Muscle layer of duodenum (tissue), 2 donors: ENCODE measurements around the gene CALD1.
"Not testable (repeated sequence)": the region's sequence is repeated elsewhere in the genome, so short reads cannot be mapped to it uniquely, and the experiment has no call there.

Experiments used
- H3K27ac ChIP-seq: one replicate; pipeline ENCODE4 v1.7.0; 2013; ENCODE audit warnings: mild to moderate bottlenecking, low read length
- H3K27me3 ChIP-seq: one replicate; pipeline ENCODE4 v1.7.0; 2013; ENCODE audit warnings: low read depth, mild to moderate bottlenecking, control low read depth, low read length
- H3K36me3 ChIP-seq, 2 donors: one replicate each; pipeline ENCODE4 v1.7.0; 2013; ENCODE audit warnings: low read length in 2 of 2, control low read depth in 1 of 2, mild to moderate bottlenecking in 1 of 2; ENCODE audit not compliant: insufficient read depth in 2 of 2, control insufficient read depth in 1 of 2
- H3K4me1 ChIP-seq, 2 donors: one replicate each; pipeline ENCODE4 v1.7.0; 2013; ENCODE audit warnings: low read length in 2 of 2, mild to moderate bottlenecking in 2 of 2, control low read depth in 1 of 2, moderate library complexity in 1 of 2; ENCODE audit not compliant: insufficient read depth in 2 of 2, control insufficient read depth in 1 of 2
- H3K4me3 ChIP-seq, 2 donors: one replicate each; pipeline ENCODE4 v1.7.0; 2013; ENCODE audit warnings: low read length in 2 of 2, low read depth in 1 of 2, mild to moderate bottlenecking in 1 of 2
- H3K9me3 ChIP-seq, 2 donors: one replicate each; pipeline ENCODE4 v1.7.0; 2013; ENCODE audit warnings: low read length in 2 of 2, control low read depth in 1 of 2, mild to moderate bottlenecking in 1 of 2; ENCODE audit not compliant: control insufficient read depth in 1 of 2
- donor health status: healthy.

The CALD1 gene

GRCh38 chr7:134959810-134960209 is 180.4 kb downstream of the CALD1 start:
- Histone ChIP-seq H3K27ac (no peak overlapping the region), H3K9me3 (no peaks in the 10 kb centered on the region), H3K27me3 (no peaks in the 10 kb centered on the region), H3K4me1 (peaks cover 0 to 27% of the 10 kb centered on the region in 2 donors), H3K4me3 (no peak overlapping the region), H3K36me3 (peaks cover 29 to 67% of the 10 kb centered on the region in 2 donors)

- H3K36me3 ChIP-seq: peaks cover 38 to 70% of the 10 kb centered on the region in 2 donors
- no peak overlapping the region for H3K27ac ChIP-seq
- peaks cover 0 to 27% of the 10 kb centered on the region in 2 donors for H3K4me1 ChIP-seq
Measured at GRCh38 chr7:134962270-134962780, 182.9 kb downstream of the CALD1 start.

GRCh38 chr7:134963036-134963435 is 183.6 kb downstream of the CALD1 start:
- peaks cover 38 to 62% of the 10 kb centered on the region in 2 donors for H3K36me3 ChIP-seq
- H3K27ac ChIP-seq: no peak overlapping the region
- H3K4me3 ChIP-seq: no peak overlapping the region
- H3K4me1 ChIP-seq: peaks cover 0 to 27% of the 10 kb centered on the region in 2 donors
- no peaks in the 10 kb centered on the region for H3K9me3 ChIP-seq
- no peaks in the 10 kb centered on the region for H3K27me3 ChIP-seq

More at GRCh38 chr7:134962270-134962780, 182.9 kb downstream of the CALD1 start:
- H3K9me3 ChIP-seq: no peaks in the 10 kb centered on the region
- no peaks in the 10 kb centered on the region for H3K27me3 ChIP-seq
- H3K4me3 ChIP-seq: no peak overlapping the region

GRCh38 chr7:134966691-134967090 is 187.3 kb downstream of the CALD1 start:
- Histone ChIP-seq H3K4me1 (peaks cover 0 to 18% of the 10 kb centered on the region in 2 donors), H3K4me3 (no peak overlapping the region), H3K27ac (no peak overlapping the region), H3K36me3 (peaks cover 25 to 36% of the 10 kb centered on the region in 2 donors), H3K27me3 (no peaks in the 10 kb centered on the region), H3K9me3 (no peaks in the 10 kb centered on the region)

GRCh38 chr7:134968110-134968509 is 188.7 kb downstream of the CALD1 start:
- H3K4me1 ChIP-seq: peaks cover 0 to 4% of the 10 kb centered on the region in 2 donors
- H3K36me3 ChIP-seq: peaks cover 25 to 32% of the 10 kb centered on the region in 2 donors
- H3K9me3 ChIP-seq: no peaks in the 10 kb centered on the region
- no peaks in the 10 kb centered on the region for H3K27me3 ChIP-seq
- no peak overlapping the region for H3K27ac ChIP-seq
- no peak overlapping the region for H3K4me3 ChIP-seq

GRCh38 chr7:134981645-134982044 is 202.2 kb downstream of the CALD1 start:
- H3K27ac ChIP-seq, H3K4me3 ChIP-seq: not testable (repeated sequence)

GRCh38 chr7:134985894-134986362 is 206.5 kb downstream of the CALD1 start:
- H3K36me3 ChIP-seq: no peaks in the 10 kb centered on the region
- peak overlapping the region; percentile 81 for H3K27ac ChIP-seq
- H3K27me3 ChIP-seq: no peaks in the 10 kb centered on the region
- H3K4me1 ChIP-seq: peaks cover 5 to 6% of the 10 kb centered on the region in 2 donors
- H3K4me3 ChIP-seq: peak overlapping the region; percentile 89 to 96
- no peaks in the 10 kb centered on the region for H3K9me3 ChIP-seq

More at GRCh38 chr7:134981645-134982044, 202.2 kb downstream of the CALD1 start:
- not testable (repeated sequence) for H3K27me3 ChIP-seq, H3K9me3 ChIP-seq, H3K4me1 ChIP-seq, H3K36me3 ChIP-seq

- H3K27me3 ChIP-seq: no peaks in the 10 kb centered on the region
Measured at GRCh38 chr7:134986363-134987251, 207.2 kb downstream of the CALD1 start, which contains the start of gene AGBL3. AGBL3 (plus strand) TSS chr7:134986508; CDS start chr7:134987934, 1,426 bp downstream.

GRCh38 chr7:134988161-134988560 is 208.7 kb downstream of the CALD1 start:
- Histone ChIP-seq H3K9me3 (no peaks in the 10 kb centered on the region), H3K36me3 (no peaks in the 10 kb centered on the region), H3K27me3 (no peaks in the 10 kb centered on the region), H3K27ac (no peak overlapping the region), H3K4me1 (peaks cover 6 to 14% of the 10 kb centered on the region in 2 donors), H3K4me3 (no peak overlapping the region)

More at GRCh38 chr7:134986363-134987251, 207.2 kb downstream of the CALD1 start, which contains the start of gene AGBL3:
- Histone ChIP-seq H3K36me3 (no peaks in the 10 kb centered on the region), H3K4me1 (peaks cover 5 to 6% of the 10 kb centered on the region in 2 donors), H3K27ac (peak within 1 kb of the TSS; percentile 81), H3K9me3 (no peaks in the 10 kb centered on the region), H3K4me3 (peak within 1 kb of the TSS; percentile 89 to 96)

- Histone ChIP-seq H3K4me1 (peaks cover 14 to 21% of the 10 kb centered on the region in 2 donors), H3K27me3 (no peaks in the 10 kb centered on the region), H3K4me3 (no peak overlapping the region), H3K36me3 (peaks cover 3 to 8% of the 10 kb centered on the region in 2 donors), H3K9me3 (no peaks in the 10 kb centered on the region), H3K27ac (peak overlapping the region; percentile 53)
Measured at GRCh38 chr7:134991469-134992339, 212.3 kb downstream of the CALD1 start.
